ENCODE results near the gene PLEKHM3. TPM values are rescaled to one million over a fixed set of nuclear protein-coding genes. Genes with fewer than 3 reads are reported as not detected.

The PLEKHM3 gene
- total and polyA plus RNA-seq, 2 of the 4 experiments (the other 2 are of a cell fraction) = 2.4 to 11.3 TPM

GRCh38 chr2:207777124-207777523 is 248.2 kb downstream of the PLEKHM3 start:
- POLR2A ChIA-PET (ENCODE audit: unreplicated experiment) = no interaction called here
- H3K18ac ChIP-seq (ENCODE audit: low read depth, low read length) = no peak overlapping the region
- no peak overlapping the region for H2BK15ac ChIP-seq (ENCODE audit: low read depth, low read length)
- no peaks in the 10 kb centered on the region for H3K4me1 ChIP-seq (ENCODE audit: control insufficient read depth, insufficient read depth, low read length)
- H3K4me2 ChIP-seq (ENCODE audit: low read depth, low read length) = no peak overlapping the region
- no peak overlapping the region for H3K4ac ChIP-seq (ENCODE audit: low read depth, low read length)
- no TSS peak for BruUV-seq (replicated peaks)
- no peak overlapping the region for H3K56ac ChIP-seq (ENCODE audit: extremely low read depth, insufficient read depth, low read length)
- H2BK120ac ChIP-seq (ENCODE audit: low read depth, low read length) = no peak overlapping the region
- no peak overlapping the region for H3K4me3 ChIP-seq (ENCODE audit: insufficient read depth, low read depth, low read length)
- no peaks in the 10 kb centered on the region for H3K9me3 ChIP-seq (ENCODE audit: control insufficient read depth, insufficient read depth, low read length)
- H2BK20ac ChIP-seq (ENCODE audit: low read depth, low read length) = no peak overlapping the region
- H3K23ac ChIP-seq (ENCODE audit: low read depth, low read length) = no peak overlapping the region
- no peak overlapping the region for H2AK5ac ChIP-seq (ENCODE audit: low read depth, low read length)
- in situ Hi-C loops (cut with MboI; ENCODE audit: low sequenced_read_pairs) = no loop called here
- H4K8ac ChIP-seq (ENCODE audit: low read depth in 2 of 2, low read length in 2 of 2) = no peak overlapping the region
- H4K20me1 ChIP-seq (ENCODE audit: insufficient read depth, low read length) = no peaks in the 10 kb centered on the region
- no peak for TF ChIP-seq SMC3 (IDR thresholded peaks at IDR 0.05; ENCODE audit: low read depth, low read length)
- TF ChIP-seq FOS (IDR thresholded peaks at IDR 0.05; ENCODE audit: low read depth, low read length) = no peak
- no peak for TF ChIP-seq RCOR1 (IDR thresholded peaks at IDR 0.05; ENCODE audit: insufficient replicate concordance, low read length)
- TF ChIP-seq POLR2A (IDR thresholded peaks at IDR 0.05; ENCODE audit: low read depth, low read length) = no peak
- TF ChIP-seq CTCF (conservative IDR thresholded peaks at IDR 0.05; ENCODE audit: low read depth, low read length) = no peak
- no peak for TF ChIP-seq CEBPB (IDR thresholded peaks at IDR 0.05; ENCODE audit: low read depth, low read length)
- no peak for TF ChIP-seq MAFK (IDR thresholded peaks at IDR 0.05; ENCODE audit: low read depth, low read length)
- no peak for TF ChIP-seq NFE2L2 (IDR thresholded peaks at IDR 0.05; ENCODE audit: low read depth, low read length)
- no peak for TF ChIP-seq CHD1 (IDR thresholded peaks at IDR 0.05; ENCODE audit: low read depth, low read length)
- TF ChIP-seq BHLHE40 (IDR thresholded peaks at IDR 0.05; ENCODE audit: low read depth, low read length) = no peak
- no peak for TF ChIP-seq MXI1 (IDR thresholded peaks at IDR 0.05; ENCODE audit: borderline replicate concordance, low read depth, low read length)
- no peak for TF ChIP-seq RAD21 (IDR thresholded peaks at IDR 0.05; ENCODE audit: low read length)
- TF ChIP-seq USF2 (IDR thresholded peaks at IDR 0.05; ENCODE audit: low read depth, low read length) = no peak
- TF ChIP-seq MAZ (IDR thresholded peaks at IDR 0.05; ENCODE audit: borderline replicate concordance, low read depth, low read length) = no peak
- no peak for TF ChIP-seq RFX5 (IDR thresholded peaks at IDR 0.05; ENCODE audit: low read depth, low read length)
- TF ChIP-seq ELK1 (IDR thresholded peaks at IDR 0.05; ENCODE audit: borderline replicate concordance, low read depth, low read length) = no peak
- H3K36me3 ChIP-seq (ENCODE audit: control insufficient read depth, insufficient read depth, low read length) = no peaks in the 10 kb centered on the region
- DNase-seq = no peak
- CTCF ChIA-PET = interaction anchor here (0.6 kb wide), 1 partner anchor 145 kb away, joined by 3 read pairs; no protein-coding TSS in a partner anchor
- dilution Hi-C loops (cut with HindIII; ENCODE audit: low sequenced_read_pairs, unreplicated experiment) = no loop called here
- H3K9me1 ChIP-seq (ENCODE audit: insufficient read depth, low read length) = no peaks in the 10 kb centered on the region
- no peak overlapping the region for H2AFZ ChIP-seq (replicated peaks; ENCODE audit: low read length, poor library complexity)
- H3K9ac ChIP-seq (ENCODE audit: low read depth, low read length) = no peak overlapping the region
- WGBS, 2 experiments (ENCODE audit: extremely low coverage in 2 of 2, insufficient read length in 1 of 2) = 83% methylated on average over 5 of the region's 6 CpGs; no CpG with 5 or more reads in 1 of the 2 experiments
- H3K27me3 ChIP-seq (ENCODE audit: control insufficient read depth, insufficient read depth, low read length) = peaks cover 2% of the 10 kb centered on the region; the same call in 1 of the 2 replicates
- intact Hi-C loops (cut with micrococcal nuclease) = no loop called here
- H3K27ac ChIP-seq (ENCODE audit: insufficient read depth, low read length) = no peak overlapping the region
- no peak for ATAC-seq (ENCODE audit: low read depth)
- H4K5ac ChIP-seq (ENCODE audit: low read depth, low read length) = no peak overlapping the region
- no peak overlapping the region for H4K91ac ChIP-seq (ENCODE audit: insufficient read depth, low read depth, low read length)
- H2AK9ac ChIP-seq (replicated peaks; ENCODE audit: low read depth, low read length, poor library complexity) = no peak overlapping the region
- H3K14ac ChIP-seq (replicated peaks; ENCODE audit: low read depth, low read length) = no peak overlapping the region
- no peaks in the 10 kb centered on the region for H3K79me1 ChIP-seq (ENCODE audit: low read depth in 1 of 2, low read length in 2 of 2)
- no peak overlapping the region for H2BK5ac ChIP-seq (ENCODE audit: low read depth, low read length, poor library complexity, severe bottlenecking)

Measured in IMR-90 (cell line).